OCI-LY1 (cell line): ENCODE measurements around the gene HDHD2.

ENCODE experiments used
- EZH2 ChIP-seq: fragments of 200-600 bp; sonication (generic), shearing (Covaris generic); IDR thresholded peaks from 2 replicates; pipeline ENCODE4 v1.8.0; 2017; ENCODE audit warnings: borderline replicate concordance, mixed run types, mild to moderate bottlenecking, antibody characterized with exemption, low read length, moderate library complexity, mixed read lengths
- TF ChIP-seq, protein P1 (sequence below): fragments of 200-600 bp; sonication (generic), shearing (Covaris generic); IDR thresholded peaks from 2 replicates; pipeline ENCODE4 v1.5.1; 2017; ENCODE audit warnings: mild to moderate bottlenecking, antibody characterized with exemption, low read length, moderate library complexity, mixed read lengths

DNA sequence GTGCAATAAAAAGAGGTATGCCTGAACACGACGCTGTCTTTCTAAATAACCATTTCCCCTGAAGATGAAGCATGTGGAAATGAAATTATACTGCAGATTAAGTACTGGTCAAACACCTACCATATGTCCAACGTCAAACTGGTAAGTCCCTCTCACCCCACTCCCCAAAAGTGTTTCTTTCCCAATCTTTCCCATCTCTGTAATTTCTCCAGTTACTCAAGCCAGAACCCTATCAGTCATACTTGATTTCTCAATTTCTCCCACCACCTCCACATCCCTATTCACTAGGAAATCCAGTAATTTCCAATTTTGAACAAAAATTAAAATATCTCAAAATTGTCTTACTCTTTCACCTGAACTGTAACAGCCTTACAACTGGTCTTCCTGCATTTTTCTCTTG lies 29.2 kb downstream of the HDHD2 start:
- TF ChIP-seq, protein P1, sequence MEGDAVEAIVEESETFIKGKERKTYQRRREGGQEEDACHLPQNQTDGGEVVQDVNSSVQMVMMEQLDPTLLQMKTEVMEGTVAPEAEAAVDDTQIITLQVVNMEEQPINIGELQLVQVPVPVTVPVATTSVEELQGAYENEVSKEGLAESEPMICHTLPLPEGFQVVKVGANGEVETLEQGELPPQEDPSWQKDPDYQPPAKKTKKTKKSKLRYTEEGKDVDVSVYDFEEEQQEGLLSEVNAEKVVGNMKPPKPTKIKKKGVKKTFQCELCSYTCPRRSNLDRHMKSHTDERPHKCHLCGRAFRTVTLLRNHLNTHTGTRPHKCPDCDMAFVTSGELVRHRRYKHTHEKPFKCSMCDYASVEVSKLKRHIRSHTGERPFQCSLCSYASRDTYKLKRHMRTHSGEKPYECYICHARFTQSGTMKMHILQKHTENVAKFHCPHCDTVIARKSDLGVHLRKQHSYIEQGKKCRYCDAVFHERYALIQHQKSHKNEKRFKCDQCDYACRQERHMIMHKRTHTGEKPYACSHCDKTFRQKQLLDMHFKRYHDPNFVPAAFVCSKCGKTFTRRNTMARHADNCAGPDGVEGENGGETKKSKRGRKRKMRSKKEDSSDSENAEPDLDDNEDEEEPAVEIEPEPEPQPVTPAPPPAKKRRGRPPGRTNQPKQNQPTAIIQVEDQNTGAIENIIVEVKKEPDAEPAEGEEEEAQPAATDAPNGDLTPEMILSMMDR, result no peak
- no peak for TF ChIP-seq EZH2
